GM23338 (cell line): Measurements from ENCODE around the gene PRG2.

Source experiments
- CREB1 ChIP-seq: fragments of 250-450 bp; sonication (Bioruptor Pico); IDR thresholded peaks from 2 replicates; pipeline ENCODE4 v1.5.0; 2020; ENCODE audit warnings: low read depth, mild to moderate bottlenecking, moderate library complexity
- CTCF ChIP-seq, 2 experiments: fragments of 200-600 bp in 1 of 2; sonication (generic) in 1 of 2; conservative IDR thresholded peaks; 2 replicates each; pipeline versions ENCODE4 v1.5.1 to v1.6.1; 2016 to 2017; ENCODE audit warnings: antibody characterized with exemption in 2 of 2, low read depth in 2 of 2, mild to moderate bottlenecking in 2 of 2, moderate library complexity in 1 of 2
- ETS1 ChIP-seq: IDR thresholded peaks from 2 replicates; pipeline ENCODE4 v1.6.1; 2016; ENCODE audit warnings: antibody characterized with exemption
- EZH2 ChIP-seq: fragments of 200-600 bp; sonication (generic); IDR thresholded peaks from one replicate; pipeline ENCODE4 v1.8.0; 2017; ENCODE audit warnings: antibody characterized with exemption, mild to moderate bottlenecking, low read depth; ENCODE audit not compliant: unreplicated experiment
- EZH2phosphoT487 ChIP-seq: fragments of 200-600 bp; sonication (generic); IDR thresholded peaks from one replicate; pipeline ENCODE4 v1.8.1; 2018; ENCODE audit warnings: antibody characterized with exemption; ENCODE audit not compliant: unreplicated experiment
- JUNB ChIP-seq: IDR thresholded peaks from one replicate; pipeline ENCODE4 v1.6.1; 2016; ENCODE audit warnings: antibody characterized with exemption; ENCODE audit not compliant: unreplicated experiment
- POLR2AphosphoS5 ChIP-seq: IDR thresholded peaks from 2 replicates; pipeline ENCODE4 v1.6.1; 2016; ENCODE audit warnings: antibody characterized with exemption, low read depth
- REST ChIP-seq: IDR thresholded peaks from one replicate; pipeline ENCODE4 v1.6.1; 2018; ENCODE audit warnings: antibody characterized with exemption; ENCODE audit not compliant: unreplicated experiment
- STAT1 ChIP-seq: IDR thresholded peaks from one replicate; pipeline ENCODE4 v1.6.1; 2016; ENCODE audit warnings: antibody characterized with exemption; ENCODE audit not compliant: unreplicated experiment
- ZNF331 ChIP-seq: fragments of 250-450 bp; sonication (Bioruptor Pico); IDR thresholded peaks from 2 replicates; pipeline ENCODE4 v1.5.0; 2020; ENCODE audit warnings: low read depth, mild to moderate bottlenecking, moderate library complexity

- TF ChIP-seq EZH2phosphoT487 (no peak), EZH2 (no peak), ZNF331 (no peak), CTCF (conservative IDR thresholded peaks at IDR 0.05; ENCODE audit: low read depth in 2 of 2) (no peak), POLR2AphosphoS5 (no peak), REST (no peak), JUNB (no peak), ETS1 (no peak), CREB1 (CRISPR knock-in tag) (no peak), STAT1 (no peak)
Measured at GRCh38 chr11:57408771-57409170, 18.3 kb upstream of the PRG2 start.
